Muscle of leg (tissue), 16 donors: ENCODE measurements around the gene PAQR5. TPM values are rescaled to one million over a fixed set of nuclear protein-coding genes. Genes with fewer than 3 reads are reported as not detected.
A peak's percentile ranks its signal among the peaks of the same experiment; 100 is the strongest.

ENCODE experiments used
- DNase-seq: peaks from one replicate; pipeline ENCODE4 v3.0.0; 2013
- H3K27ac ChIP-seq: one replicate; pipeline ENCODE4 v1.5.1; 2013; ENCODE audit warnings: mild to moderate bottlenecking, low read length, control low read depth
- H3K27me3 ChIP-seq: one replicate; pipeline ENCODE4 v1.6.1; 2013; ENCODE audit warnings: low read length; ENCODE audit not compliant: control insufficient read depth, insufficient read depth
- H3K36me3 ChIP-seq: one replicate; pipeline ENCODE4 v1.6.1; 2013; ENCODE audit warnings: low read length; ENCODE audit not compliant: control insufficient read depth, insufficient read depth
- H3K4me1 ChIP-seq: one replicate; pipeline ENCODE4 v1.6.1; 2013; ENCODE audit warnings: low read length; ENCODE audit not compliant: control insufficient read depth, insufficient read depth
- H3K4me3 ChIP-seq: one replicate; pipeline ENCODE4 v1.5.1; 2013; ENCODE audit warnings: low read length, control low read depth
- H3K9me3 ChIP-seq: replicated peaks from 2 replicates; pipeline ENCODE4 v1.6.1; 2013; ENCODE audit warnings: low read depth, low read length; ENCODE audit not compliant: control insufficient read depth
- WGBS: methylation state at CpG from one replicate; pipeline ENCODE4 v1.1.5; 2013; ENCODE audit warnings: missing lambda C conversion rate; ENCODE audit not compliant: insufficient coverage; 5-methylcytosine and 5-hydroxymethylcytosine counted together
- long read RNA-seq, 11 donors: transcript quantifications; one replicate each; lab custom pipeline, GENCODE V29; 2026
- polyA plus RNA-seq, 8 donors: library from polyadenylated mRNA; unstranded; fragments of 120-200 nt; gene quantifications; one replicate each; pipeline versions ENCODE4 v1.2.1 to v1.2.3, GENCODE V29; 2013; ENCODE audit warnings: inconsistent platforms in 1 of 8, low replicate concordance in 1 of 8; ENCODE audit not compliant: insufficient read length in 8 of 8, insufficient read depth in 1 of 8
- total RNA-seq: library from RNA; stranded (reverse); fragments of 120-200 nt; gene quantifications from one replicate; pipeline ENCODE4 v1.2.4, GENCODE V29; 2013

Gene PAQR5, protein sequence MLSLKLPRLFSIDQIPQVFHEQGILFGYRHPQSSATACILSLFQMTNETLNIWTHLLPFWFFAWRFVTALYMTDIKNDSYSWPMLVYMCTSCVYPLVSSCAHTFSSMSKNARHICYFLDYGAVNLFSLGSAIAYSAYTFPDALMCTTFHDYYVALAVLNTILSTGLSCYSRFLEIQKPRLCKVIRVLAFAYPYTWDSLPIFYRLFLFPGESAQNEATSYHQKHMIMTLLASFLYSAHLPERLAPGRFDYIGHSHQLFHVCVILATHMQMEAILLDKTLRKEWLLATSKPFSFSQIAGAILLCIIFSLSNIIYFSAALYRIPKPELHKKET
- total RNA-seq (0.13 TPM), polyA plus RNA-seq (under 1 TPM; 0.11 to 0.83 (median 0.33) TPM)
- long read RNA-seq, donor 1, result 0 reads
- long read RNA-seq, donor 2, result 0 reads
- long read RNA-seq, donor 3, result 0 reads
- long read RNA-seq, donor 4, result 0 reads
- long read RNA-seq, donor 5, full-length matches to known transcripts, result 1 of 1 reads
- long read RNA-seq, donor 5, partial matches to known transcripts, result 0 of 1 reads
- long read RNA-seq, donor 5, other reads (novel, unspliced or antisense), result 0 of 1 reads
- long read RNA-seq, donor 6, result 0 reads
- long read RNA-seq, donor 7, result 0 reads
- long read RNA-seq, donor 8, result 0 reads
- long read RNA-seq, donor 9, result 0 reads
- long read RNA-seq, donor 10, result 0 reads
- long read RNA-seq, donor 11, result 0 reads

DNA sequence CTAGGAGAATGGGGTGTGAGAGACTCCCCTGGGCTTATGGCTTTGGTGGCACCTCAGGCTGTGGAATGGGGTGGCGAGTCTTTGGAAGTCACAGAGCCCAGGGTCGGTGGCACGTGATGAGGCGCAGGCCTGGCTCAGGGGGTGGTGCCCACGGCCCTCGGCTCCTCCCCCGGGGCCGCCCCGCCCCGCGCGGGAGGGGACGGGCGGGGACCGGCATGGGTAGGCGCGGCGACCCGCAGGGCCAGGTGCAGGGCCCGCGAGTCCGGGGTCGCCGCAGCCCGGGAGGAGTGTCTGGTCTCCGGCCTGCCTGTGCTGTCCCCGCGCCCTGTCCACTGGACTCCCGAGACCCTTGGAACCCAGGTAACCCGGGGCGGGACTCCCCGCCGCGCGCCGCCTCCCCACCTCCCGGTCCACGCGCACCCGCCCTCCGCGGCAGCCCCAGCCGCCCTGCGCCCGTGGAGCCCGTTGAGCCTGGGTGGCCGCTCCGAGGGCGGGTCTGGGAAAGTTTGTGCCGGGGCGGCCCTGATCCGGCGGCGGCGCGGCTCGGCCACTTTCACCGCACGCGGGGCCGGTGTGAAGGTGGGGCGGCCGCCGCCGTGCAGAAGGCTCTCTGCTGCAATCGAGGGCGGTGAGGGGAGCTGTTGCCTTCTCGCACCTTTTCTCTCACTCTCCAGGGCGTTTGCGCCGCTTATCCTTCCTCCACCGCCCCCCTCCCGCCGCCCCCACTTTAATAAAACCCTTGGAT is at the start of gene PAQR5:
Gene PAQR5, plus strand, starts transcription at position 216 of the 745 bp plus-strand sequence. CDS start 61,169 bp downstream, outside the sequence.
- under 1% methylated on average over 74 of the region's 74 CpGs for WGBS
- H3K36me3 ChIP-seq, result no peaks in the 10 kb centered on the region

GRCh38 chr15:69253156-69253555 is 45.6 kb upstream of the PAQR5 start:
- no peak overlapping the region for H3K27ac ChIP-seq
- peak; percentile 45 for DNase-seq
- H3K4me1 ChIP-seq, result no peaks in the 10 kb centered on the region
- no peaks in the 10 kb centered on the region for H3K9me3 ChIP-seq
- no CpG with 5 or more reads among the region's 3 CpGs for WGBS
- H3K4me3 ChIP-seq, result no peak overlapping the region
- no peaks in the 10 kb centered on the region for H3K27me3 ChIP-seq
- H3K36me3 ChIP-seq, result no peaks in the 10 kb centered on the region

More for the DNA sequence above, at the start of gene PAQR5:
- peak within 1 kb of the TSS; percentile 4 for H3K4me3 ChIP-seq
- H3K9me3 ChIP-seq, result no peaks in the 10 kb centered on the region
- peaks cover 52% of the 10 kb centered on the region for H3K27me3 ChIP-seq
- peaks cover 7% of the 10 kb centered on the region for H3K4me1 ChIP-seq
- DNase-seq, result peak; percentile 18
- no peak within 1 kb of the TSS for H3K27ac ChIP-seq

DNA sequence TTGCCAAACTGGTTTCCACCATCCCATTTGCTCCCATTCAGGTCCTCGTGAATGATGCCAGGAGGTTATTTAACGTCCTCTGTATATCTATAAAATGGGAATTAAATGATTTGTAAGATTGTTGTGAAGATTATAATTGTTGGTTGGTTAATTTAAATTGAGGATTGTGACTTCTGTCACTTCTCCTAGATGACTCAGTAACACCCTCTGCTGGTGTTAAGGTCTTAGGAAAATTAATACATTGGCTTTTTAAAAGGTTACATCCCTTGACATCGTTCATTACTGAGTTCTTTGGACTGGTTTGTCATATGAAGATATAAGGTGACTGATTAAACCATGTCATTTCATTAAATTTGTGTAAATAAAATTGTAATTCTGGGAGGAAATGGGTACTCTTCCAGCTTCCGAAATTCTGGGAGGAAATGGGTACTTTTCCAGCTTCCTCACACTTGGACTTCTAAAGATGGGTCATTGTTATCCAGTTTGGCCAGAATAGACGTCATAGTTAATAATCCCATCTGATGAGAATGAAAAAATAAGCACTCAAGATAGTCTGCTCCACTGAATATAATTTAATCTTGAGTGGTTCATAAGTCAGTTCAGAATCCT is 33.3 kb upstream of the PAQR5 start:
- Histone ChIP-seq H3K36me3 (peaks cover 10% of the 10 kb centered on the region), H3K4me1 (no peaks in the 10 kb centered on the region), H3K9me3 (no peaks in the 10 kb centered on the region), H3K4me3 (no peak overlapping the region), H3K27ac (no peak overlapping the region), H3K27me3 (no peaks in the 10 kb centered on the region)
- WGBS, result no CpG with 5 or more reads among the region's 5 CpGs
- DNase-seq, result peak; percentile 46

- Histone ChIP-seq H3K9me3 (no peaks in the 10 kb centered on the region), H3K27me3 (no peaks in the 10 kb centered on the region), H3K36me3 (peaks cover 10% of the 10 kb centered on the region), H3K4me1 (no peaks in the 10 kb centered on the region), H3K4me3 (no peak overlapping the region), H3K27ac (no peak overlapping the region)
- no peak for DNase-seq
Measured at GRCh38 chr15:69271217-69271616, 27.5 kb upstream of the PAQR5 start.

- WGBS, result 26% methylated on average over 2 of the region's 3 CpGs
- no peak overlapping the region for H3K4me3 ChIP-seq
- no peaks in the 10 kb centered on the region for H3K4me1 ChIP-seq
- H3K36me3 ChIP-seq, result peaks cover 10% of the 10 kb centered on the region
- H3K9me3 ChIP-seq, result no peaks in the 10 kb centered on the region
- DNase-seq, result peak; percentile 18
- no peak overlapping the region for H3K27ac ChIP-seq
- no peaks in the 10 kb centered on the region for H3K27me3 ChIP-seq
Measured at GRCh38 chr15:69272139-69272538, 26.6 kb upstream of the PAQR5 start.

DNA sequence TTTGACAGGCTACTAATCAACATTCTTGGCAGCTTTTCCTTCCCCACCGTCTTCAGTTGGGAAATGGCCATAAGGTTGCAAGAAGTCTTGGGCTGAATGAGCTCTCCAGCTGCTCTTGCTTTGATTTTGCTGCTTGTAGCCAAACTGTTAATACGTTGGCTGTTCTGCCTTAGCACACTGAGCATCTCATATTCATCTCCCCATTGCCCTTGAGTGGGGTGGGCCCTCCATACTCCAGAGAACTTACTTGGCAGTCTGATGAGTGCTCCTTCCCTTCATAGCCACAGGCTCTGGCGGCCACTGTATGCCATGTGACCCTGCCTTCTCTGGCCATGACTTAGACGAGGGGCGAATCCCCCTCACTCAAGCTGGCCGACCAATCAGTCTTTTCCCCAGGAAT is 25.8 kb upstream of the PAQR5 start:
- no peak overlapping the region for H3K4me3 ChIP-seq
- no peaks in the 10 kb centered on the region for H3K27me3 ChIP-seq
- no peaks in the 10 kb centered on the region for H3K4me1 ChIP-seq
- H3K27ac ChIP-seq, result no peak overlapping the region
- peak; percentile 62 for DNase-seq
- WGBS, result 11% methylated on average over 1 of the region's 6 CpGs
- H3K9me3 ChIP-seq, result no peaks in the 10 kb centered on the region
- peaks cover 10% of the 10 kb centered on the region for H3K36me3 ChIP-seq

- Histone ChIP-seq H3K9me3 (no peaks in the 10 kb centered on the region), H3K27ac (no peak overlapping the region), H3K36me3 (no peaks in the 10 kb centered on the region), H3K4me1 (no peaks in the 10 kb centered on the region), H3K27me3 (no peaks in the 10 kb centered on the region), H3K4me3 (no peak overlapping the region)
- DNase-seq, result no peak
- WGBS, result 64% methylated on average over 4 of the region's 4 CpGs
Measured at GRCh38 chr15:69275074-69275670, 23.5 kb upstream of the PAQR5 start.

- no peak for DNase-seq
- H3K27ac ChIP-seq, result no peak overlapping the region
- no peaks in the 10 kb centered on the region for H3K9me3 ChIP-seq
- no peaks in the 10 kb centered on the region for H3K27me3 ChIP-seq
- no peaks in the 10 kb centered on the region for H3K4me1 ChIP-seq
- WGBS, result 34% methylated on average over 6 of the region's 9 CpGs
- H3K36me3 ChIP-seq, result no peaks in the 10 kb centered on the region
- no peak overlapping the region for H3K4me3 ChIP-seq
Measured at GRCh38 chr15:69275933-69276560, 22.7 kb upstream of the PAQR5 start.

DNA sequence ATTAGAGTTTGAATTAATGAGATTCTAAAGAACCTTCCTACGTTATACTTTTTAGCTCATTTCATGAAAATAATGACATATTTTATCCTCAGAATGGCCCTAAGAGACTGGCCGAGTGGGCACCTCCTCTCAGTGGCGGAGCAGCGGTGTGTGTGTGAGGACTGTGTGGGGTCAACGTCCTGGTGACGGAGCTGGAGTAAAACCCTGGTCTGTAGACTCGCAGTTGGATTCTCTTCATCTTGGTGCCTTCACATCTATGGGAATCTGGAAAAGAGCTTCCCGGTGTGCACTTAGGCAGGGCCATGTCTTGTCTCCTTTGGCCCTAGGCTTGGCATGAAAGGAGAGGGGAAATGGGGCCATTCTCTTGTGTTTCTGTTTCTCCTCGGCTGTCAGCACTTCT is 21.4 kb upstream of the PAQR5 start:
- Histone ChIP-seq H3K27ac (no peak overlapping the region), H3K9me3 (no peaks in the 10 kb centered on the region), H3K4me3 (no peak overlapping the region), H3K4me1 (no peaks in the 10 kb centered on the region), H3K36me3 (no peaks in the 10 kb centered on the region), H3K27me3 (no peaks in the 10 kb centered on the region)
- no peak for DNase-seq
- WGBS, result 85% methylated on average over 6 of the region's 9 CpGs
